ENCODE data around the gene IL17REL. TPM values are rescaled to one million over a fixed set of nuclear protein-coding genes. Genes with fewer than 3 reads are reported as not detected.

IL17REL gene
- total and polyA plus RNA-seq, 10 of the 15 experiments (the other 5 are each of a cell fraction or from before 2014, with no cell fraction given), result 0.03 TPM; not detected in 9

- Histone ChIP-seq H3K79me2 (ENCODE audit: control insufficient read depth, insufficient read depth, low read length) (peaks cover 10% of the 10 kb centered on the region), H3K4me1 (ENCODE audit: control insufficient read depth, insufficient read depth, low read length) (peaks cover 23% of the 10 kb centered on the region), H3K27ac (ENCODE audit: control insufficient read depth, insufficient read depth) (no peak overlapping the region), H4K20me1 (ENCODE audit: control insufficient read depth, insufficient read depth) (no peaks in the 10 kb centered on the region), H3K9ac (ENCODE audit: control insufficient read depth, insufficient read depth, low read length) (no peak overlapping the region), H3K36me3 (ENCODE audit: control insufficient read depth in 2 of 2, insufficient read depth in 2 of 2, low read length in 1 of 2) (no peaks in the 10 kb centered on the region), H3K4me3 (peak overlapping the region; percentile 76), H3K27me3 (replicated peaks in 1 of 2; ENCODE audit: control insufficient read depth in 2 of 2, insufficient read depth in 2 of 2, low read length in 1 of 2) (no peaks in the 10 kb centered on the region), H3K4me2 (ENCODE audit: control insufficient read depth, insufficient read depth) (peak overlapping the region; percentile 22; the same call in 1 of the 2 replicates), H3K9me3 (replicated peaks; ENCODE audit: control insufficient read depth, insufficient read depth, low read length) (no peaks in the 10 kb centered on the region), H2AFZ (ENCODE audit: control insufficient read depth, low read depth, low read length) (no peak overlapping the region)
- ATAC-seq, result no peak
- ChIA-PET SMC1A (ENCODE audit: uncharacterized antibody, unreplicated experiment) (no interaction called here), POLR2A (no interaction called here), CTCF (no interaction called here), RAD21 (ENCODE audit: unreplicated experiment) (no interaction called here)
- in situ Hi-C loops (cut with MboI) (no loop called here), intact Hi-C loops (cut with micrococcal nuclease; ENCODE audit: unreplicated experiment) (no loop called here)
- TF ChIP-seq CHD4 (IDR thresholded peaks at IDR 0.05), result 0 out of 2 replicates have a peak, but pooled peaks have one; percentile 25
- peak; percentile 93 for TF ChIP-seq HDGF (IDR thresholded peaks at IDR 0.05)
- TF ChIP-seq, protein P1, sequence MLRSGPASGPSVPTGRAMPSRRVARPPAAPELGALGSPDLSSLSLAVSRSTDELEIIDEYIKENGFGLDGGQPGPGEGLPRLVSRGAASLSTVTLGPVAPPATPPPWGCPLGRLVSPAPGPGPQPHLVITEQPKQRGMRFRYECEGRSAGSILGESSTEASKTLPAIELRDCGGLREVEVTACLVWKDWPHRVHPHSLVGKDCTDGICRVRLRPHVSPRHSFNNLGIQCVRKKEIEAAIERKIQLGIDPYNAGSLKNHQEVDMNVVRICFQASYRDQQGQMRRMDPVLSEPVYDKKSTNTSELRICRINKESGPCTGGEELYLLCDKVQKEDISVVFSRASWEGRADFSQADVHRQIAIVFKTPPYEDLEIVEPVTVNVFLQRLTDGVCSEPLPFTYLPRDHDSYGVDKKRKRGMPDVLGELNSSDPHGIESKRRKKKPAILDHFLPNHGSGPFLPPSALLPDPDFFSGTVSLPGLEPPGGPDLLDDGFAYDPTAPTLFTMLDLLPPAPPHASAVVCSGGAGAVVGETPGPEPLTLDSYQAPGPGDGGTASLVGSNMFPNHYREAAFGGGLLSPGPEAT (IDR thresholded peaks at IDR 0.05; ENCODE audit: low read depth), result peak; percentile 79
- no peak for TF ChIP-seq WRNIP1 (IDR thresholded peaks at IDR 0.05; ENCODE audit: borderline replicate concordance, low read depth, low read length)
- no peak for TF ChIP-seq MYC (IDR thresholded peaks at IDR 0.05; ENCODE audit: insufficient read depth, insufficient read length, insufficient replicate concordance, low read length, severe bottlenecking)
- no peak for TF ChIP-seq BCL11A (IDR thresholded peaks at IDR 0.05; ENCODE audit: low read depth, low read length)
- TF ChIP-seq BMI1 (IDR thresholded peaks at IDR 0.05; ENCODE audit: borderline replicate concordance), result peak; percentile 6; the same call in 1 of the 2 replicates
- peak; percentile 97; the same call in 1 of the 2 replicates for TF ChIP-seq NBN (IDR thresholded peaks at IDR 0.05)
- 90% methylated on average over 5 of the region's 5 CpGs for WGBS (ENCODE audit: insufficient coverage, insufficient replicate concordance, low lambda C conversion rate, missing lambda C conversion rate)
- BruUV-seq (replicated peaks), result TSS peak; percentile 63
- no peak for FAIRE-seq
- DNase-seq (ENCODE audit: low read depth, low spot score), result no peak
Observed at GRCh38 chr22:49973018-49973961, 39.3 kb downstream of the IL17REL start.
